Thyroid gland (tissue), 4 donors: ENCODE data around the gene CMSS1.

Source experiments
- CTCF ChIP-seq, 6 experiments: fragments of 200-600 bp in 3 of 6; fragments of 450-650 bp in 3 of 6; sonication (generic) in 3 of 6; IDR thresholded peaks; one replicate each; pipeline ENCODE4 v1.5.1; 2016 to 2019; ENCODE audit warnings: antibody characterized with exemption in 6 of 6, mild to moderate bottlenecking in 2 of 6, inconsistent platforms in 1 of 6, moderate library complexity in 1 of 6
- POLR2A ChIP-seq, 2 donors: fragments of 450-650 bp; IDR thresholded peaks; one replicate each; pipeline ENCODE4 v1.6.1; 2017; ENCODE audit warnings: antibody characterized with exemption in 2 of 2, mild to moderate bottlenecking in 2 of 2, moderate library complexity in 1 of 2

- TF ChIP-seq CTCF (IDR thresholded peaks at IDR 0.05) (no peak), POLR2A (IDR thresholded peaks at IDR 0.05) (no peak)
Observed at GRCh38 chr3:99855900-99856299, 38.2 kb downstream of the CMSS1 start.
